Measurements from ENCODE around the gene L3MBTL4. TPM values are rescaled to one million over a fixed set of nuclear protein-coding genes. Genes with fewer than 3 reads are reported as not detected.

Gene L3MBTL4
- total RNA-seq, 3 donors from 2014 or later = 0.40 to 0.49 (median 0.42) TPM

GRCh38 chr18:6251084-6251483 lies 163.6 kb downstream of the L3MBTL4 start:
- ATAC-seq (no peak), DNase-seq (no peak)
- Mint-ChIP-seq H3K4me1 (ENCODE audit: low read depth) (no peaks in the 10 kb centered on the region), H3K36me3 (ENCODE audit: insufficient read depth) (no peaks in the 10 kb centered on the region), H3K9me3 (peaks cover 4% of the 10 kb centered on the region), H3K4me3 (no peak overlapping the region), H3K27me3 (ENCODE audit: low read depth) (no peaks in the 10 kb centered on the region)

GRCh38 chr18:6249788-6250187 lies 164.9 kb downstream of the L3MBTL4 start:
- H3K4me3 Mint-ChIP-seq = no peak overlapping the region
- no peak for DNase-seq
- H3K27me3 Mint-ChIP-seq (ENCODE audit: low read depth) = no peaks in the 10 kb centered on the region
- ATAC-seq = no peak
- H3K4me1 Mint-ChIP-seq (ENCODE audit: low read depth) = no peaks in the 10 kb centered on the region
- no peaks in the 10 kb centered on the region for H3K36me3 Mint-ChIP-seq (ENCODE audit: insufficient read depth)
- H3K9me3 Mint-ChIP-seq = peaks cover 4% of the 10 kb centered on the region

GRCh38 chr18:6249170-6249569 lies 165.5 kb downstream of the L3MBTL4 start:
- Mint-ChIP-seq H3K9me3 (peaks cover 7% of the 10 kb centered on the region), H3K27me3 (ENCODE audit: low read depth) (no peaks in the 10 kb centered on the region), H3K36me3 (ENCODE audit: insufficient read depth) (no peaks in the 10 kb centered on the region), H3K4me1 (ENCODE audit: low read depth) (no peaks in the 10 kb centered on the region), H3K4me3 (no peak overlapping the region)
- DNase-seq (no peak), ATAC-seq (no peak)

GRCh38 chr18:6248017-6248416 lies 166.7 kb downstream of the L3MBTL4 start:
- no peak for ATAC-seq
- no peaks in the 10 kb centered on the region for H3K4me1 Mint-ChIP-seq (ENCODE audit: low read depth)
- no peaks in the 10 kb centered on the region for H3K36me3 Mint-ChIP-seq (ENCODE audit: insufficient read depth)
- DNase-seq = no peak
- no peaks in the 10 kb centered on the region for H3K27me3 Mint-ChIP-seq (ENCODE audit: low read depth)
- no peak overlapping the region for H3K4me3 Mint-ChIP-seq
- peaks cover 7% of the 10 kb centered on the region for H3K9me3 Mint-ChIP-seq

DNA sequence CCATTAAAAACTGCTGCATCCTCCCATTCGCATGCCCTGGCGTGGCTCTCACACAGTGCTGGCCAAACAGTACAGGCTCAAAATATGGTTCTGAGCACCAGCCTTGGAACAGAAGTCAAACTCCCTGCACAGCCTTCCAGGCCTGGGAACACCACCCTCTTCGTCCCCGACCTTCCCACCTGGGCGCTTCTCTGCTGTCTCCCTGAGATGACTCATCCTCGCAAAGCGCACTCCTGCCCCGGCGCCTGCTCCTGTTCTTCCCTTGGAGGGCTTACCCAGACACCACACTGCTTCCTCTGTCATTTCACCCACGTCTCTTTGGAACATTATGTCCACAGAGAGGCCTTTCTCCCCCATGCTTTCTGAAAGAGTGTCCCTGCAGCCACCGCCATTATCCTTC lies 172.7 kb downstream of the L3MBTL4 start:
- no peaks in the 10 kb centered on the region for H3K27me3 Mint-ChIP-seq (ENCODE audit: low read depth)
- DNase-seq (no peak), ATAC-seq (no peak)
- H3K4me3 Mint-ChIP-seq = no peak overlapping the region
- H3K36me3 Mint-ChIP-seq (ENCODE audit: insufficient read depth) = no peaks in the 10 kb centered on the region
- H3K9me3 Mint-ChIP-seq = peaks cover 3% of the 10 kb centered on the region
- no peaks in the 10 kb centered on the region for H3K4me1 Mint-ChIP-seq (ENCODE audit: low read depth)

DNA sequence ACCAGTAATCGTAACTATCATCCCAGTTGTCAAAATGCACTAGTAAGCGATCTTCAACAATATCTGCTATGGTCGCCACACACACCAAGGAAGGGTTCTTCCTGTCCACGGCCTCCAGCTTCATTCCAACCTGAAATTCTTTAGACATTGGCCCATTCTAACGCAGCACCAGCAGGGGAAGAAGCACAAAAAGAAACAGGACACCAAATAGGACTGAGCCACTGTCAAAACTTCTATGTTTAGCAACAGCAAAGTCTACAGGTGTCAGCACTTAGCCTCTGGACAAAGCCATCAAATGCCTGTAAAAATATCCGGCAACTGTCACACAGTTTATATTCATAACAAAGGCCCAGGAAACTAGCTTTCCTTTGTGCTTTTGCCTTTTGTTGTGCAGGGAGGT lies 175.0 kb downstream of the L3MBTL4 start:
- Mint-ChIP-seq H3K4me1 (ENCODE audit: low read depth) (no peaks in the 10 kb centered on the region), H3K27me3 (ENCODE audit: low read depth) (no peaks in the 10 kb centered on the region), H3K4me3 (no peak overlapping the region), H3K36me3 (ENCODE audit: insufficient read depth) (no peaks in the 10 kb centered on the region), H3K9me3 (peaks cover 3% of the 10 kb centered on the region)
- ATAC-seq = no peak
- DNase-seq = no peak

GRCh38 chr18:6236258-6236657 lies 178.5 kb downstream of the L3MBTL4 start:
- no peak for DNase-seq
- Mint-ChIP-seq H3K9me3 (peaks cover 1% of the 10 kb centered on the region), H3K4me1 (ENCODE audit: low read depth) (no peaks in the 10 kb centered on the region), H3K36me3 (ENCODE audit: insufficient read depth) (no peaks in the 10 kb centered on the region), H3K27me3 (ENCODE audit: low read depth) (no peaks in the 10 kb centered on the region), H3K4me3 (no peak overlapping the region)
- ATAC-seq = no peak

DNA sequence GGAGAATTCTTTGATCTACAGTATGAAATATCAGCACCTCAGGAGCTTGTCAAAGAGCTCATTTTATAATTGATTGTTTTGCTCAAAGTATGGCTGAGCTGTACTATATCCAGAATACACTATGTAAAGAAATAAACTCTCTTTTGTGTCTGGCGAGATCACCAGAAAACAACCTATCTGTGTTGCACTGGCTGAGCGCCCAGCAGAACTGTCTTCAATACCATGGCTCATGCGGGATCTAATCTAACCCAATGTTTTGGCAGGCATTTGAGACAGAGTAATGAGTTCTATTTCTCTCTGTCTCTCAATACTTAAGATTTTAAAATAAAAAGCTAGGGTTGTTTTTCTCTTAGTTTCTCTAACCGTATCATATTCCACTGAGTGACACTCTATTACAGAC lies 192.4 kb downstream of the L3MBTL4 start:
- Mint-ChIP-seq H3K4me1 (ENCODE audit: low read depth) (no peaks in the 10 kb centered on the region), H3K36me3 (ENCODE audit: insufficient read depth) (no peaks in the 10 kb centered on the region), H3K4me3 (no peak overlapping the region), H3K27me3 (ENCODE audit: low read depth) (no peaks in the 10 kb centered on the region), H3K9me3 (peaks cover 7% of the 10 kb centered on the region)
- no peak for ATAC-seq
- no peak for DNase-seq

GRCh38 chr18:6221602-6222014 lies 193.1 kb downstream of the L3MBTL4 start:
- Mint-ChIP-seq H3K27me3 (ENCODE audit: low read depth) (no peaks in the 10 kb centered on the region), H3K4me3 (no peak overlapping the region), H3K9me3 (peaks cover 7% of the 10 kb centered on the region), H3K4me1 (ENCODE audit: low read depth) (no peaks in the 10 kb centered on the region), H3K36me3 (ENCODE audit: insufficient read depth) (no peaks in the 10 kb centered on the region)
- no peak for ATAC-seq
- no peak for DNase-seq

- H3K4me3 Mint-ChIP-seq = no peak overlapping the region
- DNase-seq (no peak), ATAC-seq (no peak)
- no peaks in the 10 kb centered on the region for H3K4me1 Mint-ChIP-seq (ENCODE audit: low read depth)
- peaks cover 7% of the 10 kb centered on the region for H3K9me3 Mint-ChIP-seq
- no peaks in the 10 kb centered on the region for H3K27me3 Mint-ChIP-seq (ENCODE audit: low read depth)
- no peaks in the 10 kb centered on the region for H3K36me3 Mint-ChIP-seq (ENCODE audit: insufficient read depth)
Measured at GRCh38 chr18:6220129-6220528, 194.6 kb downstream of the L3MBTL4 start.

GRCh38 chr18:6219116-6219717 lies 195.5 kb downstream of the L3MBTL4 start:
- H3K36me3 Mint-ChIP-seq (ENCODE audit: insufficient read depth) = no peaks in the 10 kb centered on the region
- ATAC-seq = no peak

DNA sequence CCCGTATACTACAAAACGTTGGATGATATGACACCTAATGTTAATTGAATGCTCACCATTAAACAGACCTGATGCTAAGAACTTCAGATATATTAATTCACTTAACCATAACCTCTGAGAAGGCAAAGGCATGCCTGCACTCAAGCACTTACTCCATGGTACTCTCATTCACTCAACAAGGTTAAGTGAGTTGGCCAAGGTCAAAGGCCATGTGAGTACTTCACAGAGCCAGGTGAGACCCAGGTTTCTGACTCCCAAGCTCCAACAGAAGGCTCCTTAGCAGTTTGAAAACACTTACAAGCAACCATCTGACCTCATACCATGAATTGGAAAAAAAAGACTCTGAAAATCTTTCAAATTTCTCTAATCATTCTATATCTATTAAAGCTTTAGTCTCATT lies 198.8 kb downstream of the L3MBTL4 start:
- no peak for DNase-seq
- no peak overlapping the region for H3K4me3 Mint-ChIP-seq

More at GRCh38 chr18:6219116-6219717, 195.5 kb downstream of the L3MBTL4 start:
- Mint-ChIP-seq H3K4me1 (ENCODE audit: low read depth) (no peaks in the 10 kb centered on the region), H3K9me3 (peaks cover 3% of the 10 kb centered on the region), H3K27me3 (ENCODE audit: low read depth) (no peaks in the 10 kb centered on the region), H3K4me3 (no peak overlapping the region)
- no peak for DNase-seq

GRCh38 chr18:6211174-6211504 lies 203.6 kb downstream of the L3MBTL4 start:
- Mint-ChIP-seq H3K4me3 (no peak overlapping the region), H3K9me3 (no peaks in the 10 kb centered on the region), H3K4me1 (ENCODE audit: low read depth) (no peaks in the 10 kb centered on the region), H3K27me3 (ENCODE audit: low read depth) (no peaks in the 10 kb centered on the region), H3K36me3 (ENCODE audit: insufficient read depth) (no peaks in the 10 kb centered on the region)
- DNase-seq = no peak
- ATAC-seq = no peak

More for the DNA sequence above, 198.8 kb downstream of the L3MBTL4 start:
- no peaks in the 10 kb centered on the region for H3K27me3 Mint-ChIP-seq (ENCODE audit: low read depth)
- peaks cover 3% of the 10 kb centered on the region for H3K9me3 Mint-ChIP-seq
- no peaks in the 10 kb centered on the region for H3K36me3 Mint-ChIP-seq (ENCODE audit: insufficient read depth)
- H3K4me1 Mint-ChIP-seq (ENCODE audit: low read depth) = no peaks in the 10 kb centered on the region
- ATAC-seq = no peak

DNA sequence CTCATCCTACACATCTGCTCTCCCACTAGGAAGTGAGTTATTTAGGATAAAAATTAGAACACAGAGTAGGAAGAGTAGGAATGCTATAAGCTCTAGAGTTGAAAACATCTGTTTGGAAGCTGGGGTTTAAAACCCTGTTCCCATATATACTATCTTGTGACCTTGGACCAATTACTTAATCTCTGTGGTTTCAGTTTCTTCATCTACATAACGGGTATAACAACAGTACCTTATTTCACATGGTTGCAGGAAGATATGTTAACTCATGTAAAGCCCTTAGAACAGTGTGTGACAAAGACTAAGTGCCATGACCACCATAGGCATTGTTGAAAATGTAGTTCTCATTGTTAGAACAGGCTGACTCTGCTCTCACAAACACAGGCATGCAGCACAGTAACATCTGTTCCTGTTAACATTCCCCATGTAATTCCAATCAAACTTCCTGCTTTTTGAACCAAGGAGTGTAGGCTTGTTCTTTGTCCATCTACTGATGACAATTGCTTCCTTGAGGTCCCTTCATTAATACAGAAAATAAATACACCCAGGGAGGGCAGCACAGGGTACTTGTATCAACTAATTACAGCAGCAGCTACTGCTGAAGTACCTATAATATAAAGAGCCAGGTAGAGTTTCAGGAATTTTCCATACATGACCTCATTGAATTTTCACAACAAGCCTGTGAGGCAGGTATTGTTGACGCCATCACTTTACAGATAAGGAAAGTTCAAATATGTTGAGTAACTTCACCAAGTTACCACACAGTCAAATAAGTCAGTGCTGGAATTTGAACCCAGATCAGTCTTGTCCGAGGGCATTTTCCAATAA lies 204.2 kb downstream of the L3MBTL4 start:
- no peaks in the 10 kb centered on the region for H3K27me3 Mint-ChIP-seq (ENCODE audit: low read depth)
- no peaks in the 10 kb centered on the region for H3K36me3 Mint-ChIP-seq (ENCODE audit: insufficient read depth)
- H3K4me3 Mint-ChIP-seq = no peak overlapping the region
- DNase-seq = no peak
- no peaks in the 10 kb centered on the region for H3K4me1 Mint-ChIP-seq (ENCODE audit: low read depth)
- no peak for ATAC-seq
- no peaks in the 10 kb centered on the region for H3K9me3 Mint-ChIP-seq

DNA sequence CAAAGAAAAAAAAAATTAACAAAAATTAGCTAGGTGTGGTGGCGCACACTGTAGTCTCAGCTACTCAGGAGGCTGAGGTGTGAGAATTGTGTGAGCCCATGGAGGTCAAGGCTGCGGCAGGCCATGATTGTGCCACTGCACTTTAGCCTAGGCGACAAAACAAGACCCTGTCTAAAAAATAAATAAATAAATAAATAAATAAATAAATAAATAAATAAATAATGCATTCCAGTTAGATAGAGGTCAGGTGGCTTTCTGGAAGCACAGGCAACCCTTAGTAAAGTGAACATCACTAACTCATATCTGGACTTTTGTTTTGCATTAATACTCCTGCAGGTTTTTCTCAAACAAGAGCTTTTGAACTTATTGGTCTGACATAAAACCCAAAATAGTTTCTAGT lies 206.8 kb downstream of the L3MBTL4 start:
- H3K27me3 Mint-ChIP-seq (ENCODE audit: low read depth) = no peaks in the 10 kb centered on the region

More for the DNA sequence above, 206.8 kb downstream of the L3MBTL4 start:
- DNase-seq (no peak), ATAC-seq (no peak)
- H3K4me1 Mint-ChIP-seq (ENCODE audit: low read depth) = no peaks in the 10 kb centered on the region
- no peaks in the 10 kb centered on the region for H3K9me3 Mint-ChIP-seq
- no peak overlapping the region for H3K4me3 Mint-ChIP-seq
- H3K36me3 Mint-ChIP-seq (ENCODE audit: insufficient read depth) = no peaks in the 10 kb centered on the region
